Measurements from ENCODE around the gene CCNL2.

DNA sequence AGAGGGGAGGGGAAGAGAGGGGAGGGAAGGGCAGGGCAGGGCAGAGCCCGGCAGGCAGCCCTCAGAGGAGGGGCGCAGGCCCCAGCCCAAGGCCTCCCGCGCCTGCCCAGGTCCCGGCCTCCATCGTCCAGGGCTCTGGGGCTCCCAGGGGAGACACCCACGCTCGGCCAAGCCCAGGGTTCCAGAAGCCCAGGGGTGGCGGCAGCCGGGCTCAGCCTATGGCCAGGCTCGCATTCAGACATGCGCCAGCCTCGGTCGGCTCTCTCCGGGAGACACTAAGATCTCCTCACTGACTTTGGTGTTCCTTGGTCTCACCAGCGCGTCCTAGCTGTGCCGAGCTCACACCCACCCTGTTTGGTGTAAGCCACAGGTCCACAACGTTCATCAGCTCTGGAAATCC lies 29.0 kb upstream of the CCNL2 start:
- TF ChIP-seq, protein P1, sequence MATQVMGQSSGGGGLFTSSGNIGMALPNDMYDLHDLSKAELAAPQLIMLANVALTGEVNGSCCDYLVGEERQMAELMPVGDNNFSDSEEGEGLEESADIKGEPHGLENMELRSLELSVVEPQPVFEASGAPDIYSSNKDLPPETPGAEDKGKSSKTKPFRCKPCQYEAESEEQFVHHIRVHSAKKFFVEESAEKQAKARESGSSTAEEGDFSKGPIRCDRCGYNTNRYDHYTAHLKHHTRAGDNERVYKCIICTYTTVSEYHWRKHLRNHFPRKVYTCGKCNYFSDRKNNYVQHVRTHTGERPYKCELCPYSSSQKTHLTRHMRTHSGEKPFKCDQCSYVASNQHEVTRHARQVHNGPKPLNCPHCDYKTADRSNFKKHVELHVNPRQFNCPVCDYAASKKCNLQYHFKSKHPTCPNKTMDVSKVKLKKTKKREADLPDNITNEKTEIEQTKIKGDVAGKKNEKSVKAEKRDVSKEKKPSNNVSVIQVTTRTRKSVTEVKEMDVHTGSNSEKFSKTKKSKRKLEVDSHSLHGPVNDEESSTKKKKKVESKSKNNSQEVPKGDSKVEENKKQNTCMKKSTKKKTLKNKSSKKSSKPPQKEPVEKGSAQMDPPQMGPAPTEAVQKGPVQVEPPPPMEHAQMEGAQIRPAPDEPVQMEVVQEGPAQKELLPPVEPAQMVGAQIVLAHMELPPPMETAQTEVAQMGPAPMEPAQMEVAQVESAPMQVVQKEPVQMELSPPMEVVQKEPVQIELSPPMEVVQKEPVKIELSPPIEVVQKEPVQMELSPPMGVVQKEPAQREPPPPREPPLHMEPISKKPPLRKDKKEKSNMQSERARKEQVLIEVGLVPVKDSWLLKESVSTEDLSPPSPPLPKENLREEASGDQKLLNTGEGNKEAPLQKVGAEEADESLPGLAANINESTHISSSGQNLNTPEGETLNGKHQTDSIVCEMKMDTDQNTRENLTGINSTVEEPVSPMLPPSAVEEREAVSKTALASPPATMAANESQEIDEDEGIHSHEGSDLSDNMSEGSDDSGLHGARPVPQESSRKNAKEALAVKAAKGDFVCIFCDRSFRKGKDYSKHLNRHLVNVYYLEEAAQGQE (IDR thresholded peaks at IDR 0.05), result no peak
- no peak for TF ChIP-seq ESRRA (IDR thresholded peaks at IDR 0.05; ENCODE audit: borderline replicate concordance, low read length)
- TF ChIP-seq POLR2A (IDR thresholded peaks at IDR 0.05; ENCODE audit: low read length), result no peak
